GM12891 (cell line): ENCODE measurements around the gene CDK5RAP2.

Experiments
- POLR2A ChIP-seq: IDR thresholded peaks from 2 replicates; pipeline ENCODE4 v1.6.1; 2011; ENCODE audit warnings: low read depth, low read length, control low read depth
- POLR2AphosphoS5 ChIP-seq: IDR thresholded peaks from 2 replicates; pipeline ENCODE4 v1.6.1; 2011; ENCODE audit warnings: low read depth, low read length, control low read depth
- POU2F2 ChIP-seq: IDR thresholded peaks from 2 replicates; pipeline ENCODE4 v1.6.1; 2011; ENCODE audit warnings: low read depth, mild to moderate bottlenecking, control low read depth, low read length, moderate library complexity
- SPI1 ChIP-seq: IDR thresholded peaks from 2 replicates; pipeline ENCODE4 v1.6.1; 2011; ENCODE audit warnings: low read depth, low read length, control low read depth
- TAF1 ChIP-seq: IDR thresholded peaks from 2 replicates; pipeline ENCODE4 v1.6.1; 2011; ENCODE audit warnings: low read depth, low read length, control low read depth

DNA sequence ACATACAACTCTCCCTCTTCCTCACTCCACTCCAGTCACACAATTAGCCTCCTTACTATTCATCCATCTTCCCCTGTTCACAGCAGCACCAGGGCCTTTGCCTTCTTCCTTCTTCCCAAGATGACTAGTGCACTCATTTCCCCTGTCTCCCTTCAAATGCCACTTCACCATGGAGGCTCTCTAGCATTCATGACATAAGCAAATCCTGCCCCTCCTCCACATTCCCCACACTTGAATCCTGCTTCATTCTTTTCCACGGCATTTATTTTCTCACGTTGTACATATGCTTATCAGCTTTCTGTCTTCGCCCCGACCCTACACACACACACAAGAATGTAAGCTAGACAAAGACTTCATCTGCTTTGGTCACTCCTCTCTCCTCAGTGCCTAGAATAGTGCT is 133.3 kb downstream of the CDK5RAP2 start:
- TF ChIP-seq POLR2A (no peak), POLR2AphosphoS5 (no peak), SPI1 (no peak), POU2F2 (no peak), TAF1 (no peak)
